HepG2 (cell line): ENCODE data around the gene ZNRF3. TPM values are rescaled to one million over a fixed set of nuclear protein-coding genes. Genes with fewer than 3 reads are reported as not detected.
A peak's percentile ranks its signal among the peaks of the same experiment; 100 is the strongest.

Experiments
- ATAC-seq: fragments of 200-7000 bp; cut with Tn5 transposase; 3 replicates; pipeline ENCODE4 v1.9.1; 2020; ENCODE audit warnings: mild to moderate bottlenecking, moderate library complexity
- BruUV-seq: library from RNA; stranded (reverse); fragments of 400-500 nt; replicated peaks from 2 replicates; lab custom pipeline; 2021; lab: Mats Ljungman, UMichigan
- CTCF ChIA-PET: fragments of 300-600 bp; formaldehyde crosslinking; extraction: SDS; loops from one replicate; lab custom pipeline; 2021; ENCODE audit warnings: low total read pairs, inconsistent platforms, low intra/inter-chr PET ratio; lab: Yijun Ruan, JAX
- POLR2A ChIA-PET: fragments of 350-600 bp; sonication (Branson Sonifier 250); formaldehyde crosslinking; loops from one replicate; lab custom pipeline; 2020; ENCODE audit warnings: antibody characterized with exemption, inconsistent platforms; lab: Yijun Ruan, JAX
- DNase-seq: peaks from one replicate; pipeline ENCODE4 v3.0.0-alpha.2; 2015; ENCODE audit warnings: low spot score
- FAIRE-seq: peaks from 3 replicates; lab custom pipeline; 2011; peaks lifted over from hg19 to GRCh38; lab: Jason Lieb, UNC
- H2AFZ ChIP-seq: one replicate; pipeline ENCODE4 v1.6.1; 2011; ENCODE audit warnings: low read length, inconsistent platforms
- H3K27ac ChIP-seq: fragments of 300-600 bp; 3 replicates; pipeline ENCODE4 v1.8.0; 2011; ENCODE audit warnings: mixed run types, mild to moderate bottlenecking, mixed read lengths, low read length, inconsistent platforms; ENCODE audit not compliant: insufficient read depth; ENCODE audit errors: extremely low read length
- H3K27me3 ChIP-seq, 2 experiments: fragments of 200-600 bp in 1 of 2; 2 replicates in 1 of 2; 3 replicates in 1 of 2; pipeline versions ENCODE4 v1.6.0 to v1.8.0; 2011; ENCODE audit warnings: low read length in 2 of 2, mild to moderate bottlenecking in 2 of 2, moderate library complexity in 2 of 2, inconsistent platforms in 1 of 2; ENCODE audit not compliant: insufficient read depth in 2 of 2, control insufficient read depth in 1 of 2
- H3K36me3 ChIP-seq, 2 experiments: fragments of 200-600 bp in 1 of 2; replicated peaks in 1 of 2; 2 replicates in 1 of 2; 3 replicates in 1 of 2; pipeline versions ENCODE4 v1.5.1 to v1.8.0; 2011; ENCODE audit warnings: low read length in 2 of 2, inconsistent platforms in 1 of 2; ENCODE audit not compliant: insufficient read depth in 2 of 2, control insufficient read depth in 1 of 2
- H3K4me1 ChIP-seq: 2 replicates; pipeline ENCODE4 v1.5.1; 2012; ENCODE audit warnings: low read length, inconsistent platforms; ENCODE audit not compliant: insufficient read depth
- H3K4me2 ChIP-seq: 2 replicates; pipeline ENCODE4 v1.6.0; 2011; ENCODE audit warnings: low read depth, low read length, inconsistent platforms
- H3K4me3 ChIP-seq, 3 experiments: fragments of 200-600 bp in 1 of 3; sonication (generic), shearing (Covaris generic) in 1 of 3; replicated peaks in 1 of 3; 2 replicates each; pipeline ENCODE4 v1.5.1; 2011 to 2016; ENCODE audit warnings: low read length in 3 of 3, inconsistent platforms in 2 of 3, low read depth in 2 of 3, mild to moderate bottlenecking in 2 of 3, control low read depth in 1 of 3, mixed read lengths in 1 of 3; ENCODE audit not compliant: insufficient read depth in 1 of 3
- H3K79me2 ChIP-seq: one replicate; pipeline ENCODE4 v1.6.1; 2011; ENCODE audit warnings: low read length, inconsistent platforms; ENCODE audit not compliant: insufficient read depth
- H3K9ac ChIP-seq: 2 replicates; pipeline ENCODE4 v1.6.0; 2011; ENCODE audit warnings: mild to moderate bottlenecking, low read depth, low read length, inconsistent platforms; ENCODE audit not compliant: insufficient read depth
- H3K9me3 ChIP-seq: 2 replicates; pipeline ENCODE4 v1.5.1; 2012; ENCODE audit warnings: mild to moderate bottlenecking, low read length
- H4K20me1 ChIP-seq: 2 replicates; pipeline ENCODE4 v1.6.0; 2011; ENCODE audit warnings: inconsistent platforms, mild to moderate bottlenecking, low read length, moderate library complexity; ENCODE audit not compliant: insufficient read depth
- ETV6 ChIP-seq: sonication (generic); formaldehyde crosslinking; conservative IDR thresholded peaks from 2 replicates; pipeline ENCODE4 v1.4.0; 2020; ENCODE audit warnings: missing genetic modification reagents
- HMG20B ChIP-seq: conservative IDR thresholded peaks from 2 replicates; pipeline ENCODE4 v1.6.1; 2016; ENCODE audit warnings: missing genetic modification reagents, missing compliant biosample characterization
- MYNN ChIP-seq: sonication (generic); formaldehyde crosslinking; IDR thresholded peaks from 2 replicates; pipeline ENCODE4 v1.4.0; 2020; ENCODE audit warnings: mild to moderate bottlenecking, low read depth, missing genetic modification reagents
- RBM22 ChIP-seq: fragments of 200-400 bp; formaldehyde crosslinking; optimal IDR thresholded peaks from 2 replicates; pipeline ENCODE3; 2017; ENCODE audit warnings: mild to moderate bottlenecking, low read length, moderate library complexity
- WGBS: methylation state at CpG from one replicate; pipeline ENCODE4 v1.1.6; 2017; ENCODE audit warnings: low lambda C conversion rate; 5-methylcytosine and 5-hydroxymethylcytosine counted together
- in situ Hi-C: cut with HindIII; loops from 2 replicates; pipeline ENCODE4 v1.10.0; 2017; ENCODE audit warnings: low pct_unique_long_range_greater_than_20kb; ENCODE audit not compliant: extremely low pct_ligation_motif_present
- intact Hi-C: fragments of 100-400 bp; cut with micrococcal nuclease; formaldehyde crosslinking; loops from one replicate; pipeline ENCODE4 v1.10.0; 2022; ENCODE audit not compliant: unreplicated experiment
- polyA plus RNA-seq, 8 experiments: library from polyadenylated mRNA; depleted of rRNA in 3 of 8; stranded (reverse) in 7 of 8; unstranded in 1 of 8; fragments of >200 nt; fragmentation: Illumina TruSeq in 4 of 8; extraction: Trizol in 4 of 8; gene quantifications; 2 replicates each; pipeline versions ENCODE4 v1.2.1 to v1.2.3, GENCODE V29; 2011 to 2016; ENCODE audit warnings: low read depth in 4 of 8, missing spikeins in 1 of 8, mixed read lengths in 1 of 8; ENCODE audit not compliant: insufficient read depth in 1 of 8
- total RNA-seq, 5 experiments: library from RNA; depleted of rRNA; stranded (reverse); fragments of >200 nt; fragmentation: Illumina TruSeq; extraction: Trizol; gene quantifications; 2 replicates each; pipeline ENCODE4 v1.2.3, GENCODE V29; 2016; ENCODE audit warnings: low read depth in 1 of 5

ZNRF3 gene
- total and polyA plus RNA-seq, 2 of the 13 experiments (the other 11 are each of a cell fraction or from before 2014, with no cell fraction given): 20.3 to 36.7 TPM

GRCh38 chr22:28937206-28938025 is 54.0 kb downstream of the ZNRF3 start:
- no peak for TF ChIP-seq ETV6
- no peak for TF ChIP-seq MYNN (CRISPR knock-in tag)
- TF ChIP-seq RBM22: peak; percentile 92
- no TSS peak for BruUV-seq
- H3K9ac ChIP-seq: no peak overlapping the region
- H2AFZ ChIP-seq: no peak overlapping the region
- no peaks in the 10 kb centered on the region for H3K27me3 ChIP-seq
- 93% methylated on average over 7 of the region's 7 CpGs for WGBS
- H3K4me2 ChIP-seq: no peak overlapping the region
- intact Hi-C loops (no loop called here), in situ Hi-C loops (no loop called here)
- DNase-seq (no peak), ATAC-seq (no peak), FAIRE-seq (no peak)
- no peak overlapping the region for H3K4me3 ChIP-seq
- ChIA-PET POLR2A (no interaction called here), CTCF (no interaction called here)
- peaks cover 98% of the 10 kb centered on the region for H3K79me2 ChIP-seq
- H3K36me3 ChIP-seq: peaks cover 7 to 27% of the 10 kb centered on the region in 2 experiments
- H4K20me1 ChIP-seq: peaks cover 7% of the 10 kb centered on the region
- no peak overlapping the region for H3K27ac ChIP-seq
- H3K9me3 ChIP-seq: no peaks in the 10 kb centered on the region
- peaks cover 97% of the 10 kb centered on the region for H3K4me1 ChIP-seq

- Histone ChIP-seq H3K9ac (no peak overlapping the region), H3K36me3 (peaks cover 7 to 27% of the 10 kb centered on the region in 2 experiments; a peak in 4 of 5 replicates), H2AFZ (no peak overlapping the region), H3K27ac (no peak overlapping the region), H3K4me3 (no peak overlapping the region), H3K9me3 (no peaks in the 10 kb centered on the region), H3K4me1 (peaks cover 97% of the 10 kb centered on the region), H3K79me2 (peaks cover 98% of the 10 kb centered on the region), H3K4me2 (no peak overlapping the region), H4K20me1 (peaks cover 12% of the 10 kb centered on the region), H3K27me3 (no peaks in the 10 kb centered on the region)
- ChIA-PET POLR2A (interaction anchor here (1.8 kb wide), 1 partner anchor 15 kb away, joined by 4 read pairs; no protein-coding TSS in a partner anchor), CTCF (no interaction called here)
- DNase-seq (no peak), ATAC-seq (no peak), FAIRE-seq (no peak)
- intact Hi-C loops (no loop called here), in situ Hi-C loops (no loop called here)
- 95% methylated on average over 4 of the region's 4 CpGs for WGBS
- no TSS peak for BruUV-seq
- no peak for TF ChIP-seq HMG20B (CRISPR knock-in tag)
- peak; percentile 95 for TF ChIP-seq RBM22
These were observed 55.0 kb downstream of the ZNRF3 start for GRCh38 chr22:28938286-28938833.
